ENCODE data around the gene B4GAT1. TPM values are rescaled to one million over a fixed set of nuclear protein-coding genes. Genes with fewer than 3 reads are reported as not detected.
A peak's percentile ranks its signal among the peaks of the same experiment; 100 is the strongest.

The B4GAT1 gene
- total and polyA plus RNA-seq, 2 of the 13 experiments (the other 11 are each of a cell fraction or from before 2014, with no cell fraction given), result 40.4 to 109 TPM

DNA sequence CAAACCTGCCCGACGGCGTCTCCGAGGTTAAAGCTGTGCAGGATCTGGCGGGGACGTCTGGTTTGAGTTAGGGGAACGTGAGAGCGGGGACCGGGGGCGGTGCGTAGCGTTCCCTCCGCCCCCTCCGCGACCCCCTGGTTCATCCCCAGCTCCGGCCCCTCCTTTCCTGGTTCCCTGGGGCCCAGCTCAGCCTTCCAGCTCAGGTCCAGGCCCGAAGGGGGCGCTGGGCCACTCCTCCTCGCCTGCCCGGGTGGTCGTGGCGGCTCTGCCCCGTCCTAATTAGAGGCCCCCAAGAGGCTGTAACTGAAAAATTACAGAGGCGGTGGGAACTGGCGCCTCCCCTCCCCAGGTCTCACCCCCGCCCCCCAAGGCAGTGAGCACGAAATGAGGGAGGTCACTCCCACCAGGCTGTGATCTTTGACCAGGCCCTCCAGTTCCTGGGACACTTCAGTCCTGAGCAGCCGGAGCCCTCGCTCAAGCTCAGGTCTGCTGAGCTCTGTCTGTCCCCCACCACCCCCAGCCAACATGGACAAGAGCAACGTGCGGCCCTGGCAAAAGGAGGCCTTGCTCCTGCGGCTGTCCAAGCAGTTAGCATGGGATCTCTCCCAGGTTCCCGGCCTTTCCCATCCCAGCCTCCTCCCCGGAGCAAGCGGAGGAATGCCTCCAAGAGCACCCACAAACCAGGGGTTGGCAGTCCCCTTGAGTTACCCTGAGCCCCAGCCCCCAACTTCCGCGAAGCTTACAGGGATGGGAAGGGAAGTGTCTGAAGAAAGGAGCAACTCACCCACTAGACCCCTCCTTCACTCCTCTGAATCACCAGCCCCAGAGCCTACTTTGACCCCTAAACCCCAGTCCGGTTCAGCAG lies 33.9 kb downstream of the B4GAT1 start (continued):
- TF ChIP-seq PHF5A (CRISPR knock-in tag; IDR thresholded peaks at IDR 0.05; ENCODE audit: low read depth, unreplicated experiment), result no peak
- peak; percentile 94 for TF ChIP-seq ZBTB7A (CRISPR knock-in tag; IDR thresholded peaks at IDR 0.05)
- TF ChIP-seq ZNF543 (CRISPR knock-in tag; IDR thresholded peaks at IDR 0.05), result no peak
- TF ChIP-seq ZNF883 (CRISPR knock-in tag; IDR thresholded peaks at IDR 0.05; ENCODE audit: not compliant biosample characterization), result no peak
- TF ChIP-seq POLR2A (IDR thresholded peaks at IDR 0.05; ENCODE audit: insufficient read depth in 1 of 2, low read depth in 2 of 2, low read length in 2 of 2), result peak in 1 of 2 experiments; percentile 67; a peak in 2 of 4 replicates
- 0 out of 2 replicates have a peak, but pooled peaks have one; percentile 48 for TF ChIP-seq MXD4 (CRISPR knock-in tag; IDR thresholded peaks at IDR 0.05)
- TF ChIP-seq DMAP1 (CRISPR knock-in tag; IDR thresholded peaks at IDR 0.05), result 0 out of 2 replicates have a peak, but pooled peaks have one; percentile 41
- 0 out of 2 replicates have a peak, but pooled peaks have one; percentile 30 for TF ChIP-seq ZNF891 (CRISPR knock-in tag; IDR thresholded peaks at IDR 0.05)
- TF ChIP-seq ZMAT3 (CRISPR knock-in tag; conservative IDR thresholded peaks at IDR 0.05), result no peak
- TF ChIP-seq, protein P1, sequence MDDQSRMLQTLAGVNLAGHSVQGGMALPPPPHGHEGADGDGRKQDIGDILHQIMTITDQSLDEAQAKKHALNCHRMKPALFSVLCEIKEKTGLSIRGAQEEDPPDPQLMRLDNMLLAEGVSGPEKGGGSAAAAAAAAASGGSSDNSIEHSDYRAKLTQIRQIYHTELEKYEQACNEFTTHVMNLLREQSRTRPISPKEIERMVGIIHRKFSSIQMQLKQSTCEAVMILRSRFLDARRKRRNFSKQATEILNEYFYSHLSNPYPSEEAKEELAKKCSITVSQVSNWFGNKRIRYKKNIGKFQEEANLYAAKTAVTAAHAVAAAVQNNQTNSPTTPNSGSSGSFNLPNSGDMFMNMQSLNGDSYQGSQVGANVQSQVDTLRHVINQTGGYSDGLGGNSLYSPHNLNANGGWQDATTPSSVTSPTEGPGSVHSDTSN (CRISPR knock-in tag; IDR thresholded peaks at IDR 0.05; ENCODE audit: borderline replicate concordance), result no peak
- TF ChIP-seq MTA1 (CRISPR knock-in tag; IDR thresholded peaks at IDR 0.05; ENCODE audit: borderline replicate concordance), result no peak
- no peak for TF ChIP-seq RARA (CRISPR knock-in tag; IDR thresholded peaks at IDR 0.05)
- no peak for TF ChIP-seq NCOA1 (CRISPR knock-in tag; IDR thresholded peaks at IDR 0.05)
- no peak for TF ChIP-seq HCFC1 (IDR thresholded peaks at IDR 0.05; ENCODE audit: low read depth, low read length)
- peak; percentile 9; the same call in 1 of the 2 replicates for TF ChIP-seq TGIF2 (CRISPR knock-in tag; IDR thresholded peaks at IDR 0.05)
- TF ChIP-seq HMG20B (CRISPR knock-in tag; conservative IDR thresholded peaks at IDR 0.05), result no peak
- TF ChIP-seq, protein P2, sequence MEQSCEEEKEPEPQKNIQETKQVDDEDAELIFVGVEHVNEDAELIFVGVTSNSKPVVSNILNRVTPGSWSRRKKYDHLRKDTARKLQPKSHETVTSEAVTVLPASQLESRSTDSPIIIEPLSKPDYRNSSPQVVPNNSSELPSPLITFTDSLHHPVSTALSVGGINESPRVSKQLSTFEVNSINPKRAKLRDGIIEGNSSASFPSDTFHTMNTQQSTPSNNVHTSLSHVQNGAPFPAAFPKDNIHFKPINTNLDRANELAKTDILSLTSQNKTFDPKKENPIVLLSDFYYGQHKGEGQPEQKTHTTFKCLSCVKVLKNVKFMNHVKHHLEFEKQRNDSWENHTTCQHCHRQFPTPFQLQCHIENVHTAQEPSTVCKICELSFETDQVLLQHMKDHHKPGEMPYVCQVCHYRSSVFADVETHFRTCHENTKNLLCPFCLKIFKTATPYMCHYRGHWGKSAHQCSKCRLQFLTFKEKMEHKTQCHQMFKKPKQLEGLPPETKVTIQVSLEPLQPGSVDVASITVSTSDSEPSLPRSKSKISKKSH (CRISPR knock-in tag; IDR thresholded peaks at IDR 0.05; ENCODE audit: borderline replicate concordance), result peak; percentile 45; the same call in 1 of the 2 replicates
- TF ChIP-seq ZBTB20 (CRISPR knock-in tag; IDR thresholded peaks at IDR 0.05; ENCODE audit: borderline replicate concordance, low read depth), result no peak
- peak; percentile 43; the same call in 1 of the 2 replicates for TF ChIP-seq ZNF253 (CRISPR knock-in tag; IDR thresholded peaks at IDR 0.05; ENCODE audit: borderline replicate concordance)
- no peak for TF ChIP-seq NONO (IDR thresholded peaks at IDR 0.05)
- 0 out of 2 replicates have a peak, but pooled peaks have one; percentile 36 for TF ChIP-seq NONO (CRISPR knock-in tag; conservative IDR thresholded peaks at IDR 0.05)
- TF ChIP-seq, protein P3, sequence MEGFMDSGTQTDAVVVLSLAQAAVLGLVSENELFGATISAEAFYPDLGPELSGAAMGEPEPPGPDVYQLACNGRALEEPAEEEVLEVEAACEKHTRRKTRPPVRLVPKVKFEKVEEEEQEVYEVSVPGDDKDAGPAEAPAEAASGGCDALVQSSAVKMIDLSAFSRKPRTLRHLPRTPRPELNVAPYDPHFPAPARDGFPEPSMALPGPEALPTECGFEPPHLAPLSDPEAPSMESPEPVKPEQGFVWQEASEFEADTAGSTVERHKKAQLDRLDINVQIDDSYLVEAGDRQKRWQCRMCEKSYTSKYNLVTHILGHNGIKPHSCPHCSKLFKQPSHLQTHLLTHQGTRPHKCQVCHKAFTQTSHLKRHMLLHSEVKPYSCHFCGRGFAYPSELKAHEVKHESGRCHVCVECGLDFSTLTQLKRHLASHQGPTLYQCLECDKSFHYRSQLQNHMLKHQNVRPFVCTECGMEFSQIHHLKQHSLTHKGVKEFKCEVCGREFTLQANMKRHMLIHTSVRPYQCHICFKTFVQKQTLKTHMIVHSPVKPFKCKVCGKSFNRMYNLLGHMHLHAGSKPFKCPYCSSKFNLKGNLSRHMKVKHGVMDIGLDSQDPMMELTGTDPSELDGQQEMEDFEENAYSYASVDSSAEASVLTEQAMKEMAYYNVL (CRISPR knock-in tag; IDR thresholded peaks at IDR 0.05; ENCODE audit: borderline replicate concordance), result no peak; the same call in 1 of the 2 replicates
- peak; percentile 73 for TF ChIP-seq POLR2G (IDR thresholded peaks at IDR 0.05; ENCODE audit: low read depth, low read length)
- TF ChIP-seq ZNF572 (CRISPR knock-in tag; IDR thresholded peaks at IDR 0.05), result no peak
